ENCODE measurements around the gene ILKAP. TPM values are rescaled to one million over a fixed set of nuclear protein-coding genes. Genes with fewer than 3 reads are reported as not detected.

Gene ILKAP
- total RNA-seq, 1 experiment from 2014 or later, result 53.4 TPM

DNA sequence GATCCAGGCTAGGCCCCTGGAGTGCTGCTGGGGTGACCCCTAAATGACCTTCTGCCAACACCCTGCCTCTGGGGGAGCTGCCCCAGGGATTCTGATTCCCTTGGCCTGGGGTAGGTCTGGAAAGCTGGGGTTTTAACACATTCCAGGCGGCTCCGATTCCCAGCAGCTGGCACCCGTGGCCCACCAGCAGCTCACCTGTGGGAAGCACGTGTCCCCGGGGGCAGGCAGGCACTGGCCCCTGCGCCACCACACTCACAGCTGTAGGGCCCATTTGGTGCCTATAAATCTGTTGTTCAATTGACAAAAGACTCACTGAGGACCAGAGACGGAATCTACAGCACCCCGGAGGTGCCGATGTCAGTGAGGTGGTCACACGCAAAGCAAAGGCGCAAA is 69.1 kb downstream of the ILKAP start:
- ATAC-seq, result no peak
- intact Hi-C loops (cut with micrococcal nuclease), result no loop called here

More for the DNA sequence above, 69.1 kb downstream of the ILKAP start:
- peaks cover 16 to 17% of the 10 kb centered on the region in 2 experiments for H3K4me1 ChIP-seq (ENCODE audit: control insufficient read depth in 1 of 2, insufficient read depth in 2 of 2, low read length in 2 of 2)
- no peak overlapping the region for H3K27ac ChIP-seq (ENCODE audit: low read depth, low read length)
- DNase-seq (ENCODE audit: low read depth, low spot score), result no peak
- CTCF ChIA-PET, result no interaction called here
- H3K27me3 ChIP-seq (ENCODE audit: insufficient read depth, low read length), result no peaks in the 10 kb centered on the region
- no peak for TF ChIP-seq FOSL1 (IDR thresholded peaks at IDR 0.05; ENCODE audit: low read depth)
- no peak for TF ChIP-seq ZNF274 (IDR thresholded peaks at IDR 0.05; ENCODE audit: low read depth, low read length)
- no peak for TF ChIP-seq CBX3 (IDR thresholded peaks at IDR 0.05; ENCODE audit: low read depth)
- no peak for TF ChIP-seq JUND (IDR thresholded peaks at IDR 0.05)
- no peak for TF ChIP-seq SRF (IDR thresholded peaks at IDR 0.05; ENCODE audit: low read depth)
- TF ChIP-seq, protein P1, sequence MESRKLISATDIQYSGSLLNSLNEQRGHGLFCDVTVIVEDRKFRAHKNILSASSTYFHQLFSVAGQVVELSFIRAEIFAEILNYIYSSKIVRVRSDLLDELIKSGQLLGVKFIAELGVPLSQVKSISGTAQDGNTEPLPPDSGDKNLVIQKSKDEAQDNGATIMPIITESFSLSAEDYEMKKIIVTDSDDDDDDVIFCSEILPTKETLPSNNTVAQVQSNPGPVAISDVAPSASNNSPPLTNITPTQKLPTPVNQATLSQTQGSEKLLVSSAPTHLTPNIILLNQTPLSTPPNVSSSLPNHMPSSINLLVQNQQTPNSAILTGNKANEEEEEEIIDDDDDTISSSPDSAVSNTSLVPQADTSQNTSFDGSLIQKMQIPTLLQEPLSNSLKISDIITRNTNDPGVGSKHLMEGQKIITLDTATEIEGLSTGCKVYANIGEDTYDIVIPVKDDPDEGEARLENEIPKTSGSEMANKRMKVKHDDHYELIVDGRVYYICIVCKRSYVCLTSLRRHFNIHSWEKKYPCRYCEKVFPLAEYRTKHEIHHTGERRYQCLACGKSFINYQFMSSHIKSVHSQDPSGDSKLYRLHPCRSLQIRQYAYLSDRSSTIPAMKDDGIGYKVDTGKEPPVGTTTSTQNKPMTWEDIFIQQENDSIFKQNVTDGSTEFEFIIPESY (IDR thresholded peaks at IDR 0.05; ENCODE audit: extremely low read depth, insufficient replicate concordance, low read length), result no peak
- no peak for TF ChIP-seq ZFX (IDR thresholded peaks at IDR 0.05)
- TF ChIP-seq, protein P2, sequence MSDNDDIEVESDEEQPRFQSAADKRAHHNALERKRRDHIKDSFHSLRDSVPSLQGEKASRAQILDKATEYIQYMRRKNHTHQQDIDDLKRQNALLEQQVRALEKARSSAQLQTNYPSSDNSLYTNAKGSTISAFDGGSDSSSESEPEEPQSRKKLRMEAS (IDR thresholded peaks at IDR 0.05), result no peak
- no peak for TF ChIP-seq POLR2A (IDR thresholded peaks at IDR 0.05; ENCODE audit: borderline replicate concordance, extremely low read depth, insufficient read depth, insufficient read length)
- TF ChIP-seq TCF7L2 (IDR thresholded peaks at IDR 0.05; ENCODE audit: borderline replicate concordance, extremely low read depth, insufficient read depth, insufficient read length), result no peak
- no peak for TF ChIP-seq SIN3A (IDR thresholded peaks at IDR 0.05; ENCODE audit: low read depth)
- TF ChIP-seq ELF1 (IDR thresholded peaks at IDR 0.05; ENCODE audit: borderline replicate concordance, low read depth), result no peak
- TF ChIP-seq, protein P3, sequence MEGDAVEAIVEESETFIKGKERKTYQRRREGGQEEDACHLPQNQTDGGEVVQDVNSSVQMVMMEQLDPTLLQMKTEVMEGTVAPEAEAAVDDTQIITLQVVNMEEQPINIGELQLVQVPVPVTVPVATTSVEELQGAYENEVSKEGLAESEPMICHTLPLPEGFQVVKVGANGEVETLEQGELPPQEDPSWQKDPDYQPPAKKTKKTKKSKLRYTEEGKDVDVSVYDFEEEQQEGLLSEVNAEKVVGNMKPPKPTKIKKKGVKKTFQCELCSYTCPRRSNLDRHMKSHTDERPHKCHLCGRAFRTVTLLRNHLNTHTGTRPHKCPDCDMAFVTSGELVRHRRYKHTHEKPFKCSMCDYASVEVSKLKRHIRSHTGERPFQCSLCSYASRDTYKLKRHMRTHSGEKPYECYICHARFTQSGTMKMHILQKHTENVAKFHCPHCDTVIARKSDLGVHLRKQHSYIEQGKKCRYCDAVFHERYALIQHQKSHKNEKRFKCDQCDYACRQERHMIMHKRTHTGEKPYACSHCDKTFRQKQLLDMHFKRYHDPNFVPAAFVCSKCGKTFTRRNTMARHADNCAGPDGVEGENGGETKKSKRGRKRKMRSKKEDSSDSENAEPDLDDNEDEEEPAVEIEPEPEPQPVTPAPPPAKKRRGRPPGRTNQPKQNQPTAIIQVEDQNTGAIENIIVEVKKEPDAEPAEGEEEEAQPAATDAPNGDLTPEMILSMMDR (IDR thresholded peaks at IDR 0.05 in 2 of 3, conservative IDR thresholded peaks at IDR 0.05 in 1 of 3; ENCODE audit: borderline replicate concordance in 1 of 3, insufficient read depth in 1 of 3, low read depth in 2 of 3, low read length in 2 of 3), result no peak
- no peak for TF ChIP-seq YY1 (IDR thresholded peaks at IDR 0.05; ENCODE audit: extremely low read depth, insufficient replicate concordance, low read depth, low read length)
- no peak for TF ChIP-seq RAD21 (IDR thresholded peaks at IDR 0.05; ENCODE audit: low read depth)
- TF ChIP-seq SP1 (IDR thresholded peaks at IDR 0.05; ENCODE audit: low read depth), result no peak
- no peak for TF ChIP-seq EZH2phosphoT487 (IDR thresholded peaks at IDR 0.05; ENCODE audit: borderline replicate concordance)
- H3K79me2 ChIP-seq (ENCODE audit: insufficient read depth, low read length), result no peaks in the 10 kb centered on the region
- no peaks in the 10 kb centered on the region for H4K20me1 ChIP-seq (ENCODE audit: insufficient read depth)
- BruUV-seq (replicated peaks), result no TSS peak
- H3K36me3 ChIP-seq (ENCODE audit: control insufficient read depth in 1 of 2, insufficient read depth in 2 of 2, low read length in 2 of 2), result no peaks in the 10 kb centered on the region
- RAD21 ChIA-PET (ENCODE audit: low non-redundant PET in 1 of 2, low total read pairs in 2 of 2, uncharacterized antibody in 2 of 2, unreplicated experiment in 2 of 2), result no interaction called here
- no peaks in the 10 kb centered on the region for H3K9me2 ChIP-seq (ENCODE audit: insufficient read depth)
- no peaks in the 10 kb centered on the region for H3K9me3 ChIP-seq (ENCODE audit: control insufficient read depth in 1 of 2, insufficient read depth in 1 of 2, low read depth in 1 of 2, low read length in 2 of 2)
- H3K4me2 ChIP-seq (ENCODE audit: low read length), result no peak overlapping the region
- POLR2A ChIA-PET, result no interaction called here
- no peak overlapping the region for H2AFZ ChIP-seq (ENCODE audit: low read depth, low read length, poor library complexity, severe bottlenecking)
- no peak overlapping the region for H3K9ac ChIP-seq (ENCODE audit: low read length)
- H3K4me3 ChIP-seq (replicated peaks in 1 of 2; ENCODE audit: low read depth in 1 of 2, low read length in 2 of 2), result no peak overlapping the region
